ENCODE data around the gene ZNF610. TPM values are rescaled to one million over a fixed set of nuclear protein-coding genes. Genes with fewer than 3 reads are reported as not detected.

The ZNF610 gene
- total RNA-seq, 4 donors from 2014 or later, result 0.61 to 0.71 TPM; not detected in 2

DNA sequence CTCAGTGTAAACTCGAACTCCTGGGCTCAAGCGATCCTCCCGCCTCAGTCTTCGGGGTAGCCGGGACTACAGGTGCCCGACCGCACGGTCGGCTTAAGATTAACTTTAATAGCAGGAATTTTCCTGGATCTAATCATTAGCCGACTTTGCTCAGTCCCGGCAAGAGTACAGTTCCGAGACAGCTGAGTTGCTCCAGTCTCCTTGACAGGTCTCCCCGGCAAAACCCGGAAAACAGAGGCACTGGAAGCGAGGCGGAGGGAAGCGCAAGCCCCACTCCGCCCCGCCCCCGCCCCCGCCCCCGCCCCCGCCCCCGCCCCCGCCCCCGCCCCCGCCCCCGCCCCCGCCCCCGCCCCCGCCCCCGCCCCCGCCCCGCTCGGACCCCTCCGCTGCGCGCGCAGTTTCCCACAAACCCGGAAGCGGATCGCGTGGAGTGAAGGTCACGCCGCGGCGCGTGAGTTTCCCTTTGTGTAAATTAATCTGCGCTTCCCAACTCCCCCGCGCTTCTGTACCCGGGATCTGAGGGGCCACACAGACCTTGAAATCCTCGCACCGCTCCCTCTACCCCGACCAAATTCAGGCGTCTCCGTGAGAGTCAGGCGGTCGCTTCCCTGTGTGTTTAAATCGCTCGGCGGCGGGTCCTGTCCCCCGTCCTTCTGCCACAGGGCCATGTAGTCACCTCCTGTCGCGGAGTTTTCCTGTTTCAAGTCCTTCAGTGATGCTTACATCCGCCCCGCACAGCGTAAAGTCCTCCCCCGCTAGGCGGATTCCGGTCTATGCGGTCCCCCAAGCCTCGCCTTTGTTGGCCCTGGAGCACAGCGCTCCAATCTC is 39.1 kb upstream of the ZNF610 start, which contains the start of gene ZNF480:
Gene ZNF480, plus strand, starts transcription at position 397 of the 828 bp plus-strand sequence. CDS start 3,244 bp downstream, outside the sequence.
- no peaks in the 10 kb centered on the region for H3K9me3 ChIP-seq
- ATAC-seq, result peak; percentile 93 to 94
- H3K4me1 ChIP-seq, result peaks cover 5 to 7% of the 10 kb centered on the region in 2 donors
- in situ Hi-C loops (cut with MboI; ENCODE audit: low sequenced_read_pairs in 4 of 4), result no loop called here
- peak within 1 kb of the TSS; percentile 90 to 94 (median 92) for H3K27ac ChIP-seq
- H3K4me3 ChIP-seq, result peak within 1 kb of the TSS; percentile 81 to 94 (median 86)
- DNase-seq, result peak; percentile 58 to 70
- TF ChIP-seq POLR2A (IDR thresholded peaks at IDR 0.05), result peak; percentile 60 to 73
- TF ChIP-seq, protein P1, sequence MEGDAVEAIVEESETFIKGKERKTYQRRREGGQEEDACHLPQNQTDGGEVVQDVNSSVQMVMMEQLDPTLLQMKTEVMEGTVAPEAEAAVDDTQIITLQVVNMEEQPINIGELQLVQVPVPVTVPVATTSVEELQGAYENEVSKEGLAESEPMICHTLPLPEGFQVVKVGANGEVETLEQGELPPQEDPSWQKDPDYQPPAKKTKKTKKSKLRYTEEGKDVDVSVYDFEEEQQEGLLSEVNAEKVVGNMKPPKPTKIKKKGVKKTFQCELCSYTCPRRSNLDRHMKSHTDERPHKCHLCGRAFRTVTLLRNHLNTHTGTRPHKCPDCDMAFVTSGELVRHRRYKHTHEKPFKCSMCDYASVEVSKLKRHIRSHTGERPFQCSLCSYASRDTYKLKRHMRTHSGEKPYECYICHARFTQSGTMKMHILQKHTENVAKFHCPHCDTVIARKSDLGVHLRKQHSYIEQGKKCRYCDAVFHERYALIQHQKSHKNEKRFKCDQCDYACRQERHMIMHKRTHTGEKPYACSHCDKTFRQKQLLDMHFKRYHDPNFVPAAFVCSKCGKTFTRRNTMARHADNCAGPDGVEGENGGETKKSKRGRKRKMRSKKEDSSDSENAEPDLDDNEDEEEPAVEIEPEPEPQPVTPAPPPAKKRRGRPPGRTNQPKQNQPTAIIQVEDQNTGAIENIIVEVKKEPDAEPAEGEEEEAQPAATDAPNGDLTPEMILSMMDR (IDR thresholded peaks at IDR 0.05 in 4 of 5, conservative IDR thresholded peaks at IDR 0.05 in 1 of 5), result peak in 1 of 5 experiments; percentile 13
- H3K27me3 ChIP-seq, result no peaks in the 10 kb centered on the region
- intact Hi-C loops (cut with DNase I; ENCODE audit: low total_unique reads), result loop anchor here (1.0 to 5.0 kb wide), 4 partner anchors 27 to 230 kb away; partner anchors contain the start of genes ZNF610 and ZNF808
- peaks cover 5 to 36% of the 10 kb centered on the region in 2 donors for H3K36me3 ChIP-seq

DNA sequence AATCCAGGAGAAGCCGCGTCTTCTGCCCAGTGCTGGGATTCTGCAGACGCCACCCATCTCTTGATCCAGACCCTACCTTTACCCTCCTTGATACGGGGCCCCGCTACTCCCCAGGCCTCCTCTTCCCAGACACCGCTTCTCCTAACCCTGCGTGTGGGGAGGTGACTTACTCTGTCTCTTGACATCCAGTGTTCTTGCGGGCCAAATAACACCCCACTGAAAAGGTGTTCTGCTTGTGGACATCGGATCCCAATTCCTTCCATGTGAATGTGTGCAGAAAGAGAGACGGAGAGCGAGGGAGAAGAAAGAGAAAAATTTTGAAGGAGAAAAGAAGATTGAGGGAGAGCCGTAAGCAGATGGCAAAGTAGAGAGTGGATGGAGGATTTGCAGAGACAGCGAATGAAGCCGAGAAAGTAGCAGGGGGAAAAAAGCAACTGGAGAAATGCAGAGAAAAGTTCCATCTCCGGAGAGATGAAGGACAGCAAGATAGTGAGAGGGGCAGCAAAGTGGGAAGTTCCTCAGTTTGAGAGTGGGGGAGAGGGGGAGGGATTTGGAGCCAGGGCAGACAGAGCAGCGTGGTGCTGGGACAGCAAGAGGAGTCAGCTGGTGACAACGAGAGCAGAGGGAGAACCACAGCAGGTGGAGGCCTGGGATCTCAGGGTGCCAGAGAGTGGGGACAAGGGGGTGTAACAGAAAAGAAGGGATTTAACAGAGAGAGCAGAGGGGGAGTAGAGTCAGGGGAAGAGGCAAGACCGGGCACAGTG is 38.3 kb upstream of the ZNF610 start:
- H3K27me3 ChIP-seq, result no peaks in the 10 kb centered on the region
- H3K27ac ChIP-seq, result peak overlapping the region; percentile 88 to 94 (median 92)
- ATAC-seq, result no peak
- in situ Hi-C loops (cut with MboI; ENCODE audit: low sequenced_read_pairs in 4 of 4), result no loop called here
- TF ChIP-seq POLR2A (IDR thresholded peaks at IDR 0.05), result no peak
- TF ChIP-seq, protein P1 (IDR thresholded peaks at IDR 0.05 in 4 of 5, conservative IDR thresholded peaks at IDR 0.05 in 1 of 5), result no peak
- DNase-seq, result no peak
- H3K9me3 ChIP-seq, result no peaks in the 10 kb centered on the region
- H3K36me3 ChIP-seq, result peaks cover 5 to 41% of the 10 kb centered on the region in 2 donors
- H3K4me3 ChIP-seq, result peak overlapping the region; percentile 54 to 94 (median 84)
- H3K4me1 ChIP-seq, result peaks cover 5 to 7% of the 10 kb centered on the region in 2 donors
- intact Hi-C loops (cut with DNase I; ENCODE audit: low total_unique reads), result loop anchor here (1.0 to 5.0 kb wide), 5 partner anchors 27 to 304 kb away; partner anchors contain the start of genes ZNF610 and ZNF808

DNA sequence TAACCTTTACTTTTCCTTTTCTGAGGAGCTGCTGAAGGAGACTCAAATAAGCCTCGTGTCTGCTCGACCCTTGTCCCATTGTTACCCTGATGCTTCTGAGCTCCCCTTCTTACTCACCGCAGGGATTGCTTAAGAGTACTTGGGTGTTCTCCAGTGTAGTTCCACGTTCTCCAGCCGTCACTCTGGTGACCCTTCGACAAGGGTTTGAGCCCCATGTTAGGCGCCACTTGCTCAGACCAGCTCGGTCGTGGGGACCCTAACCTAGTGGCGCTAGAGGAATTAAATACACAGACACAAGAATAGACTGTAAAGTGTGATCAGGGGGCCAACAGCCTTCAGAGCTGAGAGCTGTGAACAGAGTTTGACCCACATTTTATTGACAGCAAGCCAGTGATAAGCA is 28.8 kb upstream of the ZNF610 start:
- H3K36me3 ChIP-seq, result peaks cover 10 to 98% of the 10 kb centered on the region in 2 donors
- ATAC-seq, result no peak
- intact Hi-C loops (cut with DNase I; ENCODE audit: low total_unique reads), result no loop called here
- in situ Hi-C loops (cut with MboI; ENCODE audit: low sequenced_read_pairs in 4 of 4), result no loop called here
- H3K4me3 ChIP-seq, result peak overlapping the region in 1 of 4 donors; percentile 46
- peaks cover 5 to 64% (median 23%) of the 10 kb centered on the region in 3 donors for H3K9me3 ChIP-seq
- TF ChIP-seq, protein P1 (IDR thresholded peaks at IDR 0.05 in 4 of 5, conservative IDR thresholded peaks at IDR 0.05 in 1 of 5), result no peak
- TF ChIP-seq POLR2A (IDR thresholded peaks at IDR 0.05), result no peak
- H3K27me3 ChIP-seq, result no peaks in the 10 kb centered on the region
- no peaks in the 10 kb centered on the region for H3K4me1 ChIP-seq
- DNase-seq, result no peak
- no peak overlapping the region for H3K27ac ChIP-seq

DNA sequence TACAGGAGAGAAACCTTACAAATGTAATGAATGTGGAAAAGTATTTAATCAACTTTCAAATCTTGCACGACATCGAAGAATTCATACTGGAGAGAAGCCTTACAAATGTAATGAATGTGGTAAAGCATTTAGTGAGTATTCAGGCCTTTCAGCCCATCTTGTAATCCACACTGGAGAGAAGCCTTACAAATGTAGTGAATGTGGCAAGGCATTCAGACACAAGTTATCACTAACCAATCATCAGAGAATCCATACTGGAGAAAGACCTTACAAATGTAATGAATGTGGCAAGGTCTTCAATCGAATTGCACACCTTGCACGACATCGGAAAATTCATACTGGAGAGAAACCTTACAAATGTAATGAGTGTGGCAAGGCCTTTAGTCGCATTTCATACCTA is 13.6 kb upstream of the ZNF610 start:
- Histone ChIP-seq H3K4me3 (peak overlapping the region in 2 of 4 donors; percentile 8 to 47), H3K9me3 (peaks cover 17 to 99% (median 65%) of the 10 kb centered on the region in 3 donors), H3K27ac (no peak overlapping the region), H3K27me3 (no peaks in the 10 kb centered on the region), H3K4me1 (no peaks in the 10 kb centered on the region), H3K36me3 (peaks cover 14 to 74% of the 10 kb centered on the region in 2 donors)
- in situ Hi-C loops (cut with MboI; ENCODE audit: low sequenced_read_pairs in 4 of 4), result no loop called here
- DNase-seq, result no peak
- ATAC-seq, result no peak
- intact Hi-C loops (cut with DNase I; ENCODE audit: low total_unique reads), result no loop called here
- TF ChIP-seq, protein P1 (IDR thresholded peaks at IDR 0.05 in 4 of 5, conservative IDR thresholded peaks at IDR 0.05 in 1 of 5), result no peak
- no peak for TF ChIP-seq POLR2A (IDR thresholded peaks at IDR 0.05)
